Neuronal stem cell (in vitro differentiated cells): ENCODE measurements around the gene OPN1SW.

Experiments
- DNase-seq: peaks from one replicate; pipeline ENCODE4 v3.0.0-alpha.2; 2013; ENCODE audit warnings: low spot score
- H2AFZ ChIP-seq: one replicate; pipeline ENCODE4 v1.6.1; 2013; ENCODE audit warnings: mild to moderate bottlenecking, low read length, inconsistent platforms
- H2AK5ac ChIP-seq: 2 replicates; pipeline ENCODE4 v1.6.1; 2013; ENCODE audit warnings: low read depth, mild to moderate bottlenecking, inconsistent platforms, low read length, moderate library complexity, mixed read lengths
- H2BK120ac ChIP-seq: 2 replicates; pipeline ENCODE4 v1.6.1; 2013; ENCODE audit warnings: low read depth, mild to moderate bottlenecking, inconsistent platforms, low read length, moderate library complexity, mixed read lengths
- H2BK12ac ChIP-seq: one replicate; pipeline ENCODE4 v1.6.1; 2013; ENCODE audit warnings: low read length, inconsistent platforms
- H2BK15ac ChIP-seq: 2 replicates; pipeline ENCODE4 v1.6.1; 2013; ENCODE audit warnings: mild to moderate bottlenecking, low read length, inconsistent platforms, mixed read lengths
- H2BK5ac ChIP-seq: one replicate; pipeline ENCODE4 v1.6.1; 2013; ENCODE audit warnings: inconsistent platforms, mild to moderate bottlenecking, low read length, moderate library complexity
- H3K14ac ChIP-seq: one replicate; pipeline ENCODE4 v1.6.1; 2013; ENCODE audit warnings: low read length, inconsistent platforms
- H3K18ac ChIP-seq: 2 replicates; pipeline ENCODE4 v1.6.1; 2013; ENCODE audit warnings: low read length, inconsistent platforms
- H3K23ac ChIP-seq: 2 replicates; pipeline ENCODE4 v1.6.1; 2013; ENCODE audit warnings: low read depth, mild to moderate bottlenecking, mixed read lengths, low read length, inconsistent platforms; ENCODE audit not compliant: poor library complexity
- H3K27ac ChIP-seq: replicated peaks from 3 replicates; pipeline ENCODE4 v1.5.1; 2013; ENCODE audit warnings: low read length, inconsistent platforms
- H3K27me3 ChIP-seq, 3 experiments: 2 replicates each; pipeline ENCODE4 v1.6.1; 2013; ENCODE audit warnings: low read length in 3 of 3, mild to moderate bottlenecking in 2 of 3, inconsistent platforms in 1 of 3, low read depth in 1 of 3, mixed read lengths in 1 of 3, moderate library complexity in 1 of 3; ENCODE audit not compliant: control insufficient read depth in 3 of 3, insufficient read depth in 3 of 3
- H3K36me3 ChIP-seq, 2 donors: replicated peaks in 1 of 2; 2 replicates each; pipeline ENCODE4 v1.6.1; 2013; ENCODE audit warnings: low read length in 2 of 2; ENCODE audit not compliant: control insufficient read depth in 2 of 2, insufficient read depth in 2 of 2
- H3K4ac ChIP-seq: 2 replicates; pipeline ENCODE4 v1.6.1; 2013; ENCODE audit warnings: inconsistent platforms, mild to moderate bottlenecking, low read length, moderate library complexity
- H3K4me1 ChIP-seq, 2 donors: 1 replicate in 1 of 2; 2 replicates in 1 of 2; pipeline ENCODE4 v1.6.1; 2013; ENCODE audit warnings: low read length in 2 of 2, low read depth in 1 of 2; ENCODE audit not compliant: control insufficient read depth in 2 of 2, insufficient read depth in 1 of 2
- H3K4me2 ChIP-seq: one replicate; pipeline ENCODE4 v1.6.1; 2013; ENCODE audit warnings: mild to moderate bottlenecking, low read length, inconsistent platforms; ENCODE audit not compliant: insufficient read depth, poor library complexity, severe bottlenecking
- H3K4me3 ChIP-seq, 2 donors: 2 replicates each; pipeline ENCODE4 v1.5.1; 2013; ENCODE audit warnings: low read length in 2 of 2, mild to moderate bottlenecking in 2 of 2, inconsistent platforms in 1 of 2, moderate library complexity in 1 of 2
- H3K79me1 ChIP-seq: one replicate; pipeline ENCODE4 v1.6.1; 2013; ENCODE audit warnings: low read depth, mild to moderate bottlenecking, inconsistent platforms, low read length, moderate library complexity
- H3K9ac ChIP-seq: one replicate; pipeline ENCODE4 v1.6.1; 2013; ENCODE audit warnings: mild to moderate bottlenecking, low read depth, low read length, inconsistent platforms; ENCODE audit not compliant: poor library complexity
- H3K9me3 ChIP-seq, 2 donors: replicated peaks in 1 of 2; 2 replicates each; pipeline versions ENCODE3 to v1.6.1; 2013; ENCODE audit warnings: low read length in 2 of 2, mild to moderate bottlenecking in 2 of 2, inconsistent platforms in 1 of 2, low read depth in 1 of 2, mixed read lengths in 1 of 2, moderate library complexity in 1 of 2; ENCODE audit not compliant: control insufficient read depth in 2 of 2, insufficient read depth in 1 of 2
- H4K8ac ChIP-seq: one replicate; pipeline ENCODE4 v1.6.1; 2013; ENCODE audit warnings: low read depth, mild to moderate bottlenecking, inconsistent platforms, low read length, moderate library complexity
- H4K91ac ChIP-seq: one replicate; pipeline ENCODE4 v1.6.1; 2013; ENCODE audit warnings: low read length, low read depth, mild to moderate bottlenecking, inconsistent platforms; ENCODE audit not compliant: poor library complexity
- WGBS, 2 donors: extraction: QIAGEN DNeasy Blood & Tissue Kit; methylation state at CpG; one replicate each; pipeline ENCODE4 v1.1.7; 2013; ENCODE audit warnings: missing lambda C conversion rate in 2 of 2, mixed read lengths in 1 of 2; ENCODE audit not compliant: insufficient read length in 2 of 2, insufficient replicate concordance in 1 of 2; ENCODE audit errors: extremely low coverage in 2 of 2; 5-methylcytosine and 5-hydroxymethylcytosine counted together

The OPN1SW gene

DNA sequence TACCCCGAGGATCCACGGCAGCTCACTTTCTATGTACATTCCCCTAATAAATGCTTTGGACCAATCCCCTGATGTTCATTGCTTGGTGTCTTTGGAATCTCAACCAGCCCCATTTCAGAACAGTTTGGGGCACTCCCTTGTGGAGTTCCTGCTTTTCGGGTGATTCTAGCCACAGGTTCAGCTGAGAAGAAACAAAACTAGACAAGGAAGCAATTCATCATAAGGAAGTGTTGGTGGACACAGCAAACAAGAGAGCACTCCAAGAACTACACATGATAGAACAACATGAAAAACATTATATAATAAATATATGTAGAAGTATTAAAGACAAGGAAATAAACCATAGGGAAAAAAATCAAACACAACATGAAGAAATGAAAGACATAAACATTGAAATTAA, 10.1 kb upstream of the OPN1SW start:
- Histone ChIP-seq H3K9ac (no peak overlapping the region), H3K18ac (no peak overlapping the region), H3K4me1 (peaks cover 3 to 4% of the 10 kb centered on the region in 2 donors), H3K27ac (no peak overlapping the region), H3K79me1 (no peaks in the 10 kb centered on the region), H2BK5ac (no peak overlapping the region), H3K4me3 (no peak overlapping the region), H2BK15ac (no peak overlapping the region), H3K27me3 (peaks cover 0 to 2% (median 0%) of the 10 kb centered on the region in 3 experiments), H3K4ac (no peak overlapping the region), H4K8ac (no peak overlapping the region), H3K4me2 (no peak overlapping the region), H2AK5ac (no peak overlapping the region), H2BK12ac (no peak overlapping the region), H2BK120ac (no peak overlapping the region), H3K9me3 (no peaks in the 10 kb centered on the region), H3K36me3 (no peaks in the 10 kb centered on the region), H2AFZ (no peak overlapping the region), H3K14ac (no peak overlapping the region), H3K23ac (no peak overlapping the region), H4K91ac (no peak overlapping the region)
- WGBS, 2 donors: no CpG with 5 or more reads among the region's 3 CpGs
- no peak for DNase-seq

DNA sequence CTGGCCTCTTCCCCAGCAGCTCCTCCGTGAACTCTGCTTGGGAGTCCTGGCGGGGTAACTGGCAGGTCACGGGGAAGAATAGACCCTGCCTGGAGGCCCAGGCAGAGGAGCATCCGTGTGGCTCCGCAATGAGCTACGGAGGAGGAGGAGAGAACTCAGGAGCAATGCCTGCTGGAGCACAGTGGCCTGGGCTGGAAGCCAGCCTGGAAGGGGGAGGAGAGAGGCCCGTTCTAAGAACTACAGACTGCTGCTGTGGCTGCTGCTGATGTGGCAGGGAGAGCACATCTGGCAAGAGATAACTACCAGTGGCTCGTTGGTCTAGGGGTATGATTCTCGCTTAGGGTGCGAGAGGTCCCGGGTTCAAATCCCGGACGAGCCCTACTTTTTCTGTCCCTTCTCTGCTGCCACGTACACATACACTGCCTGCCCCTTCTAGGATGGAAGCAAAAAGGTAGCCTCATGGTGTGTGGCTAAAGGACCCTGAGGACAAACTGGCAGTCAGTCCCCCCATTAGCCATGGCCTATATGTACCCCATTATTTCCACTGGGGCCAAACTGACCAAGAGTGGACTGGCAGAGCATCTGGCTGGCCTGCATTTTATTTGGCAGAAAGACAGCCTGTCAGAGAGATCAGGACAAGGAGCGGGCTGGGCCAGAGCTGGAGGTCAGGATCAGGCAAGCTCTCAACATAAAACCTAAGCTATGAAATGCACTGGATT, 7.7 kb upstream of the OPN1SW start:
- Histone ChIP-seq H3K23ac (peak overlapping the region; percentile 20), H3K27ac (no peak overlapping the region), H2BK12ac (no peak overlapping the region), H3K9ac (no peak overlapping the region), H3K4ac (no peak overlapping the region), H3K36me3 (no peaks in the 10 kb centered on the region), H3K18ac (peak overlapping the region; percentile 39), H3K4me2 (no peak overlapping the region), H3K79me1 (no peaks in the 10 kb centered on the region), H2BK5ac (no peak overlapping the region), H3K4me3 (peak overlapping the region in 1 of 2 donors; percentile 33), H2AFZ (peak overlapping the region; percentile 58), H4K8ac (no peak overlapping the region), H3K27me3 (peaks cover 0 to 2% (median 0%) of the 10 kb centered on the region in 3 experiments), H4K91ac (no peak overlapping the region), H3K14ac (no peak overlapping the region), H2AK5ac (no peak overlapping the region), H3K9me3 (no peaks in the 10 kb centered on the region), H2BK15ac (no peak overlapping the region), H3K4me1 (peaks cover 0 to 2% of the 10 kb centered on the region in 2 donors), H2BK120ac (no peak overlapping the region)
- DNase-seq: no peak
- WGBS, 2 donors: no CpG with 5 or more reads among the region's 15 CpGs

DNA sequence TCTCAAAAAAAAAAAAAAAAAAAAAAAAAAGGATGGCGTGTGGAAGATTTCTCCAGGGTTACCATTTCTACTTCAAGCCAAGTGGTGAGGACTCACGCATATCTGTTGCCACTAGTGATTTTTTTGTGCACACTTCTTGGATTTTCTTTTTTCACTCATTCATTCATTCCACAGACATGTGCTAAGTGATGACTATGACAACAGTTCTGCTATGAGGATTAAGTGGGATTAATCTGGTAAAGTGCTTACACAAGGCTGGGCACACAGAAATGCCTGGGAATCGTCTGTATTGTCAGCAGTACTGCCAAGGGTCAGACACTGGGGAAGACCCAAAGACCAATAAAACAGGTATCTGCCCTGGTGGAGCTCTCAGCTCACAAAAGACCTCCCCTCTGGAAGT, 6.3 kb upstream of the OPN1SW start:
- Histone ChIP-seq H3K14ac (no peak overlapping the region), H4K8ac (no peak overlapping the region), H3K23ac (no peak overlapping the region), H2BK15ac (no peak overlapping the region), H2BK5ac (no peak overlapping the region), H3K4me1 (peaks cover 0 to 2% of the 10 kb centered on the region in 2 donors), H3K4me2 (no peak overlapping the region), H2BK12ac (no peak overlapping the region), H4K91ac (no peak overlapping the region), H3K9me3 (peaks cover 0 to 3% of the 10 kb centered on the region in 2 donors), H3K4me3 (no peak overlapping the region), H2BK120ac (no peak overlapping the region), H3K36me3 (no peaks in the 10 kb centered on the region), H3K9ac (no peak overlapping the region), H3K27ac (no peak overlapping the region), H2AK5ac (no peak overlapping the region), H3K4ac (no peak overlapping the region), H2AFZ (no peak overlapping the region), H3K18ac (no peak overlapping the region), H3K79me1 (no peaks in the 10 kb centered on the region), H3K27me3 (no peaks in the 10 kb centered on the region)
- no peak for DNase-seq
- WGBS, 2 donors: no CpG with 5 or more reads among the region's 3 CpGs

DNA sequence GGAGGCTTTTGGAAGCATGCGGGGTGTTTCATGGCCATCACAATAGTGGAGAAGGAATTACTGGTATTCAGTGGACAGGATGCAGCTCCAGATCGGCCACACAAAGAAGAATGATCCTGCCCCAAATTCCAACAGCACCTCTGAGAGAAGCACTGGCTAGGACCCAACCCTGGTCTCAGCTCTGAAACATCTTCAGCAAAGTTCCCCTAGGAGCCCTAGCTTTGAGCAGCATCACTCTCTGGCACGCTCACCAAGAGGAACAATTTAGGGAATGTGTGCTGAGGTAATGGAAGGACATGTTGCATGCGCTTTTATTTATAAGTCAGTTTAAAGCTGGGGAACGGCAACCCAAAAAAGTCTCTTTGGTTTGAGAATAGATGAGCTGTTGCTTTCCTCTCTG, 5.5 kb upstream of the OPN1SW start:
- no peak overlapping the region for H2AFZ ChIP-seq
- no peak overlapping the region for H2BK12ac ChIP-seq
- peaks cover 2 to 3% of the 10 kb centered on the region in 2 donors for H3K9me3 ChIP-seq
- no peak overlapping the region for H3K14ac ChIP-seq
- no peak overlapping the region for H2BK5ac ChIP-seq
- no peak overlapping the region for H3K4me2 ChIP-seq
- no peak overlapping the region for H3K4ac ChIP-seq
- H3K23ac ChIP-seq: no peak overlapping the region
- no peak overlapping the region for H2BK120ac ChIP-seq
- peaks cover 0 to 2% of the 10 kb centered on the region in 2 donors for H3K4me1 ChIP-seq
- H3K27ac ChIP-seq: no peak overlapping the region
- no peak overlapping the region for H4K91ac ChIP-seq
- no peak overlapping the region for H4K8ac ChIP-seq
- no peaks in the 10 kb centered on the region for H3K79me1 ChIP-seq
- no peak overlapping the region for H3K18ac ChIP-seq
- DNase-seq: no peak
- H2BK15ac ChIP-seq: no peak overlapping the region
- H2AK5ac ChIP-seq: no peak overlapping the region
- no CpG with 5 or more reads among the region's 5 CpGs for whole genome bisulfite sequencing, 2 donors
- H3K27me3 ChIP-seq: no peaks in the 10 kb centered on the region
- no peaks in the 10 kb centered on the region for H3K36me3 ChIP-seq
- H3K4me3 ChIP-seq: no peak overlapping the region
- no peak overlapping the region for H3K9ac ChIP-seq
